OCI-LY3 (cell line): ENCODE measurements around the gene SLC44A1.

ENCODE experiments used
- H2AFZ ChIP-seq: fragments of 200-600, 300-600 bp; shearing (Covaris generic); 2 replicates; pipeline ENCODE4 v1.6.0; 2014; ENCODE audit warnings: antibody characterized with exemption, low read depth, low read length
- H3K27ac ChIP-seq: fragments of 200-600, 300-600 bp; sonication (generic); 2 replicates; pipeline ENCODE4 v1.5.1; 2014; ENCODE audit warnings: mild to moderate bottlenecking, low read length, moderate library complexity, mixed read lengths
- H3K27me3 ChIP-seq: fragments of 200-600, 300-600 bp; sonication (generic); 2 replicates; pipeline ENCODE4 v1.6.1; 2014; ENCODE audit warnings: low read depth, low read length, mixed read lengths
- H3K36me3 ChIP-seq: fragments of 200-600, 300-600 bp; sonication (generic); replicated peaks from 2 replicates; pipeline ENCODE3; 2014; ENCODE audit warnings: low read depth, low read length, mixed read lengths
- H3K4me1 ChIP-seq: fragments of 300-600, 200-600 bp; sonication (generic); 2 replicates; pipeline ENCODE4 v1.6.1; 2014; ENCODE audit warnings: low read length, mixed read lengths
- H3K4me2 ChIP-seq: fragments of 200-600, 300-600 bp; sonication (generic); 2 replicates; pipeline ENCODE4 v1.6.1; 2014; ENCODE audit warnings: low read length, mixed read lengths
- H3K4me3 ChIP-seq: fragments of 300-600, 200-600 bp; sonication (generic); 2 replicates; pipeline ENCODE4 v1.5.1; 2014; ENCODE audit warnings: antibody characterized with exemption, mild to moderate bottlenecking, low read length, moderate library complexity
- H3K79me2 ChIP-seq: fragments of 300-600, 200-600 bp; shearing (Covaris generic); 2 replicates; pipeline ENCODE4 v1.6.1; 2014; ENCODE audit warnings: mild to moderate bottlenecking, low read length, mixed read lengths
- H3K9ac ChIP-seq: fragments of 300-600, 200-600 bp; shearing (Covaris generic); 2 replicates; pipeline ENCODE4 v1.6.0; 2014; ENCODE audit warnings: mild to moderate bottlenecking, low read length, moderate library complexity
- H3K9me3 ChIP-seq: fragments of 200-600, 300-600 bp; shearing (Covaris generic); 2 replicates; pipeline ENCODE4 v1.6.1; 2014; ENCODE audit warnings: low read length, mixed read lengths; ENCODE audit not compliant: insufficient read depth
- H4K20me1 ChIP-seq: fragments of 200-600, 300-600 bp; sonication (generic); 2 replicates; pipeline ENCODE4 v1.6.1; 2016; ENCODE audit warnings: low read length, mixed read lengths; ENCODE audit not compliant: insufficient read depth
- CTCF ChIP-seq: fragments of 200-600, 300-600 bp; sonication (generic); IDR thresholded peaks from 2 replicates; pipeline ENCODE4 v1.5.1; 2014; ENCODE audit warnings: antibody characterized with exemption, low read length, low read depth
- EZH2phosphoT487 ChIP-seq: fragments of 200-600 bp; shearing (Covaris generic); IDR thresholded peaks from 2 replicates; pipeline ENCODE4 v1.6.1; 2018; ENCODE audit warnings: antibody characterized with exemption, mixed run types, low read depth

The SLC44A1 gene

GRCh38 chr9:105396441-105396840 is 152.0 kb downstream of the SLC44A1 start:
- H3K9me3 ChIP-seq = no peaks in the 10 kb centered on the region
- H2AFZ ChIP-seq = no peak overlapping the region
- H3K9ac ChIP-seq = no peak overlapping the region
- no peaks in the 10 kb centered on the region for H4K20me1 ChIP-seq
- TF ChIP-seq EZH2phosphoT487 (no peak), CTCF (no peak)
- H3K27me3 ChIP-seq = no peaks in the 10 kb centered on the region
- no peak overlapping the region for H3K4me2 ChIP-seq
- H3K4me3 ChIP-seq = no peak overlapping the region
- no peaks in the 10 kb centered on the region for H3K79me2 ChIP-seq
- peaks cover 8% of the 10 kb centered on the region for H3K4me1 ChIP-seq
- no peak overlapping the region for H3K27ac ChIP-seq
- no peaks in the 10 kb centered on the region for H3K36me3 ChIP-seq

- Histone ChIP-seq H3K4me2 (no peak overlapping the region), H3K79me2 (no peaks in the 10 kb centered on the region), H3K27ac (no peak overlapping the region), H3K27me3 (no peaks in the 10 kb centered on the region), H4K20me1 (no peaks in the 10 kb centered on the region), H3K9me3 (no peaks in the 10 kb centered on the region), H3K4me3 (no peak overlapping the region), H2AFZ (no peak overlapping the region), H3K4me1 (peaks cover 8% of the 10 kb centered on the region), H3K36me3 (no peaks in the 10 kb centered on the region), H3K9ac (no peak overlapping the region)
- TF ChIP-seq CTCF (no peak), EZH2phosphoT487 (no peak)
Observed at GRCh38 chr9:105396901-105397300, 152.4 kb downstream of the SLC44A1 start.

DNA sequence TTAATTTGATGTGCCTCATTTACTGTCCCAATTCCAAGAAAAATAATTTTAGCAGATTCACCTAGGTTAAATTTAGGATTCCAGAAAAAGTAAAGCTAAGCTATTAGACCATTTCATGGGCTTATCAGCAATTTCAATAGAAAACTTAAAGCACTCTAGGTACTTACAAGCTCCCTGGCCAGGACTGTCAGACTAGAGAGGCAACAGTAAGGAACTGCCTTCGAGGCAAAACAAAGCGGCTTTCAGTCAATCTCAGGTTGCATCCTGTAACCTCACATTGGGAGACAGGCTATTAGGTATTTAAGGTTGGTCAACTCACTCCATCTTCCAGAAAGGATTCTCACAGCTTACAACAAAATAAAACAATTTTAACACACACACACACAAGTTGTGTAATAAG is 154.7 kb downstream of the SLC44A1 start:
- no peaks in the 10 kb centered on the region for H3K36me3 ChIP-seq
- H3K27ac ChIP-seq = no peak overlapping the region
- H3K4me2 ChIP-seq = no peak overlapping the region
- H2AFZ ChIP-seq = no peak overlapping the region
- no peaks in the 10 kb centered on the region for H3K79me2 ChIP-seq
- H4K20me1 ChIP-seq = no peaks in the 10 kb centered on the region
- no peak overlapping the region for H3K4me3 ChIP-seq
- peaks cover 11% of the 10 kb centered on the region for H3K4me1 ChIP-seq
- no peaks in the 10 kb centered on the region for H3K27me3 ChIP-seq
- no peaks in the 10 kb centered on the region for H3K9me3 ChIP-seq
- H3K9ac ChIP-seq = no peak overlapping the region
- TF ChIP-seq EZH2phosphoT487 (no peak), CTCF (no peak)

GRCh38 chr9:105401651-105402050 is 157.2 kb downstream of the SLC44A1 start:
- no peak overlapping the region for H3K27ac ChIP-seq
- no peaks in the 10 kb centered on the region for H3K79me2 ChIP-seq
- H3K9ac ChIP-seq = no peak overlapping the region
- no peaks in the 10 kb centered on the region for H4K20me1 ChIP-seq
- H3K27me3 ChIP-seq = no peaks in the 10 kb centered on the region
- peaks cover 25% of the 10 kb centered on the region for H3K4me1 ChIP-seq
- H3K36me3 ChIP-seq = no peaks in the 10 kb centered on the region
- no peak overlapping the region for H3K4me3 ChIP-seq
- TF ChIP-seq EZH2phosphoT487 (no peak), CTCF (peak; percentile 22; the same call in 1 of the 2 replicates)
- H3K4me2 ChIP-seq = no peak overlapping the region
- H3K9me3 ChIP-seq = no peaks in the 10 kb centered on the region
- H2AFZ ChIP-seq = no peak overlapping the region
